Breast epithelium (tissue), 3 donors: ENCODE data around the gene KCNH4.

Experiments
- CTCF ChIP-seq, 3 donors: fragments of 450-650 bp; IDR thresholded peaks; one replicate each; pipeline ENCODE4 v1.5.1; 2016 to 2017; ENCODE audit warnings: antibody characterized with exemption in 3 of 3, mild to moderate bottlenecking in 3 of 3, moderate library complexity in 3 of 3
- POLR2A ChIP-seq: fragments of 450-650 bp; IDR thresholded peaks from one replicate; pipeline ENCODE4 v1.6.1; 2016; ENCODE audit warnings: antibody characterized with exemption, mild to moderate bottlenecking, moderate library complexity

GRCh38 chr17:42107124-42107523 is 73.8 kb downstream of the KCNH4 start:
- TF ChIP-seq POLR2A = no peak
- no peak for TF ChIP-seq CTCF (IDR thresholded peaks at IDR 0.05)
